HG03575 (cell line): ENCODE measurements around the gene EEA1.

Source experiments
- ATAC-seq: cut with Tn5 transposase; IDR thresholded peaks from one replicate; pipeline ENCODE4 v1.9.1; 2021; ENCODE audit not compliant: unreplicated experiment, insufficient number of reproducible peaks, low FRiP score; ENCODE audit errors: extremely low read depth

The EEA1 gene

GRCh38 chr12:92942905-92943304, 13.8 kb upstream of the EEA1 start:
- ATAC-seq, result no peak

- ATAC-seq, result no peak
Observed at GRCh38 chr12:92939116-92939515, 10.0 kb upstream of the EEA1 start.

- no peak for ATAC-seq
Observed at GRCh38 chr12:92938638-92939037, 9.5 kb upstream of the EEA1 start.

GRCh38 chr12:92938018-92938417, 8.9 kb upstream of the EEA1 start:
- ATAC-seq, result no peak

GRCh38 chr12:92933606-92934005, 4.5 kb upstream of the EEA1 start:
- no peak for ATAC-seq

- no peak for ATAC-seq
Observed at GRCh38 chr12:92930421-92930820, 1.3 kb upstream of the EEA1 start.

- no peak for ATAC-seq
Observed at GRCh38 chr12:92929983-92930382, 888 bp upstream of the EEA1 start.

GRCh38 chr12:92928421-92928961, 604 bp downstream of the EEA1 start:
- no peak for ATAC-seq

GRCh38 chr12:92927436-92928281, 1.4 kb downstream of the EEA1 start:
- no peak for ATAC-seq

- no peak for ATAC-seq
Observed at GRCh38 chr12:92927055-92927435, 2.0 kb downstream of the EEA1 start.

- no peak for ATAC-seq
Observed at GRCh38 chr12:92926549-92926948, 2.5 kb downstream of the EEA1 start.

GRCh38 chr12:92921877-92922276, 7.2 kb downstream of the EEA1 start:
- ATAC-seq, result peak; percentile 68

GRCh38 chr12:92915365-92915764, 13.7 kb downstream of the EEA1 start:
- no peak for ATAC-seq

- no peak for ATAC-seq
Observed at GRCh38 chr12:92914170-92914569, 14.9 kb downstream of the EEA1 start.

GRCh38 chr12:92912672-92913071, 16.4 kb downstream of the EEA1 start:
- ATAC-seq, result no peak

- no peak for ATAC-seq
Observed at GRCh38 chr12:92912052-92912451, 17.0 kb downstream of the EEA1 start.

GRCh38 chr12:92911339-92911738, 17.8 kb downstream of the EEA1 start:
- no peak for ATAC-seq

- no peak for ATAC-seq
Observed at GRCh38 chr12:92908108-92908507, 21.0 kb downstream of the EEA1 start.

GRCh38 chr12:92905811-92906554, 23.1 kb downstream of the EEA1 start:
- ATAC-seq, result no peak

GRCh38 chr12:92905258-92905810, 23.8 kb downstream of the EEA1 start:
- ATAC-seq, result no peak
